Effector memory CD4-positive, alpha-beta T cell (primary cell): ENCODE data around the gene MAP3K2.

Experiments used
- DNase-seq, 3 donors: peaks; one replicate each; pipeline ENCODE4 v3.0.0-alpha.2; 2020
- H3K27ac ChIP-seq: 2 replicates; pipeline ENCODE4 v1.7.0; 2013; ENCODE audit warnings: mild to moderate bottlenecking, low read length, moderate library complexity; ENCODE audit not compliant: insufficient read depth, poor library complexity, severe bottlenecking
- H3K27me3 ChIP-seq: replicated peaks from 2 replicates; pipeline ENCODE4 v1.7.0; 2013; ENCODE audit warnings: mild to moderate bottlenecking, low read length; ENCODE audit not compliant: insufficient read depth, control insufficient read depth, poor library complexity, severe bottlenecking
- H3K36me3 ChIP-seq: 2 replicates; pipeline ENCODE4 v1.7.0; 2013; ENCODE audit warnings: mild to moderate bottlenecking, low read length, moderate library complexity; ENCODE audit not compliant: control insufficient read depth, insufficient read depth
- H3K4me1 ChIP-seq: 2 replicates; pipeline ENCODE4 v1.7.0; 2013; ENCODE audit warnings: low read length, mild to moderate bottlenecking; ENCODE audit not compliant: control insufficient read depth, insufficient read depth, poor library complexity, severe bottlenecking
- H3K4me3 ChIP-seq: 2 replicates; pipeline ENCODE4 v1.7.0; 2013; ENCODE audit warnings: low read length, low read depth, mild to moderate bottlenecking; ENCODE audit not compliant: insufficient read depth, poor library complexity, severe bottlenecking
- H3K9me3 ChIP-seq: 2 replicates; pipeline ENCODE4 v1.7.0; 2013; ENCODE audit warnings: mild to moderate bottlenecking, low read length, moderate library complexity; ENCODE audit not compliant: control insufficient read depth

Gene MAP3K2

GRCh38 chr2:127420039-127420864 lies 32.5 kb upstream of the MAP3K2 start:
- H3K9me3 ChIP-seq, result no peaks in the 10 kb centered on the region
- no peak overlapping the region for H3K27ac ChIP-seq
- H3K36me3 ChIP-seq, result no peaks in the 10 kb centered on the region
- DNase-seq, result no peak
- H3K4me1 ChIP-seq, result peaks cover 18% of the 10 kb centered on the region
- no peak overlapping the region for H3K4me3 ChIP-seq
- peaks cover 12% of the 10 kb centered on the region for H3K27me3 ChIP-seq

- Histone ChIP-seq H3K4me3 (no peak overlapping the region), H3K27me3 (peaks cover 12% of the 10 kb centered on the region), H3K4me1 (peaks cover 18% of the 10 kb centered on the region), H3K27ac (no peak overlapping the region), H3K9me3 (no peaks in the 10 kb centered on the region), H3K36me3 (no peaks in the 10 kb centered on the region)
- DNase-seq, result no peak
Measured at GRCh38 chr2:127419448-127420038, 31.8 kb upstream of the MAP3K2 start.

- Histone ChIP-seq H3K27ac (no peak overlapping the region), H3K4me3 (no peak overlapping the region), H3K4me1 (peaks cover 18% of the 10 kb centered on the region), H3K27me3 (peaks cover 12% of the 10 kb centered on the region), H3K9me3 (no peaks in the 10 kb centered on the region), H3K36me3 (no peaks in the 10 kb centered on the region)
- no peak for DNase-seq
Measured at GRCh38 chr2:127419112-127419430, 31.3 kb upstream of the MAP3K2 start.

GRCh38 chr2:127418300-127419111 lies 30.7 kb upstream of the MAP3K2 start, which contains the start of gene PROC:
Gene PROC, plus strand, starts transcription at chr2:127418427. Its CDS starts 1,516 bp downstream, at chr2:127419943.
- Histone ChIP-seq H3K4me3 (no peak within 1 kb of the TSS), H3K27me3 (peaks cover 12% of the 10 kb centered on the region), H3K9me3 (no peaks in the 10 kb centered on the region), H3K27ac (no peak within 1 kb of the TSS), H3K36me3 (no peaks in the 10 kb centered on the region), H3K4me1 (peaks cover 18% of the 10 kb centered on the region)
- no peak for DNase-seq

GRCh38 chr2:127417406-127417805 lies 29.6 kb upstream of the MAP3K2 start:
- H3K27ac ChIP-seq, result no peak overlapping the region
- H3K4me3 ChIP-seq, result no peak overlapping the region
- H3K9me3 ChIP-seq, result no peaks in the 10 kb centered on the region
- H3K4me1 ChIP-seq, result peaks cover 12% of the 10 kb centered on the region
- H3K36me3 ChIP-seq, result no peaks in the 10 kb centered on the region
- peaks cover 3% of the 10 kb centered on the region for H3K27me3 ChIP-seq
- DNase-seq, result no peak

GRCh38 chr2:127416506-127417001 lies 28.8 kb upstream of the MAP3K2 start:
- DNase-seq, result no peak
- Histone ChIP-seq H3K36me3 (no peaks in the 10 kb centered on the region), H3K4me1 (peaks cover 12% of the 10 kb centered on the region), H3K27me3 (no peaks in the 10 kb centered on the region), H3K27ac (no peak overlapping the region), H3K4me3 (peak overlapping the region; percentile 77), H3K9me3 (no peaks in the 10 kb centered on the region)

GRCh38 chr2:127415593-127416505 lies 28.1 kb upstream of the MAP3K2 start:
- Histone ChIP-seq H3K4me1 (peaks cover 12% of the 10 kb centered on the region), H3K4me3 (peak overlapping the region; percentile 77), H3K27ac (peak overlapping the region; percentile 10), H3K36me3 (no peaks in the 10 kb centered on the region), H3K9me3 (no peaks in the 10 kb centered on the region), H3K27me3 (no peaks in the 10 kb centered on the region)
- DNase-seq, result peak; percentile 78 to 86 (median 83)

- DNase-seq, result no peak
- no peaks in the 10 kb centered on the region for H3K36me3 ChIP-seq
- H3K27me3 ChIP-seq, result no peaks in the 10 kb centered on the region
- H3K9me3 ChIP-seq, result no peaks in the 10 kb centered on the region
- H3K4me1 ChIP-seq, result peaks cover 12% of the 10 kb centered on the region
- peak overlapping the region; percentile 10 for H3K27ac ChIP-seq
- H3K4me3 ChIP-seq, result no peak overlapping the region
Measured at GRCh38 chr2:127414638-127415592, 27.1 kb upstream of the MAP3K2 start.
